ENCODE data around the gene KDM1A.

DNA sequence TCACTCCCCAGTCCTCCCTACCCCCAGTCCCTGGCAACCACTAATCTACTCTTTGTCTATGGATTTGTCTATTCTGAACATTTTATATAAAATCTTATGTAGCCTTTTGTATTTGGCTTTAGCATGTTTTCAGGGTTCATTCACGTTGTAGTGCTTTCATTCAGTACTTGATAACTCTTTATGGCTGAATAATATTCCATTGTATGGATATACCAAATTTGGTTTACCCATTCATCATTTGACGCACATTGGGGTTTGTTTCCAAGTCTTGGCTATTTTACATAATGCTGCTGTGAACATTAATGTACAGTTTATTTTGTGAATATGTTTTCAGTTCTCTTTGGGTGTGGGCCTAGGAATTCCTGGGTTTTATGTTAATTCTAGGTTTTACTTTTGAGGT lies 2.6 kb downstream of the KDM1A start:
- TF ChIP-seq CTCF (IDR thresholded peaks at IDR 0.05) (no peak), POLR2A (IDR thresholded peaks at IDR 0.05) (no peak)
